ENCODE data around the gene ZFPM1.

ZFPM1 gene

DNA sequence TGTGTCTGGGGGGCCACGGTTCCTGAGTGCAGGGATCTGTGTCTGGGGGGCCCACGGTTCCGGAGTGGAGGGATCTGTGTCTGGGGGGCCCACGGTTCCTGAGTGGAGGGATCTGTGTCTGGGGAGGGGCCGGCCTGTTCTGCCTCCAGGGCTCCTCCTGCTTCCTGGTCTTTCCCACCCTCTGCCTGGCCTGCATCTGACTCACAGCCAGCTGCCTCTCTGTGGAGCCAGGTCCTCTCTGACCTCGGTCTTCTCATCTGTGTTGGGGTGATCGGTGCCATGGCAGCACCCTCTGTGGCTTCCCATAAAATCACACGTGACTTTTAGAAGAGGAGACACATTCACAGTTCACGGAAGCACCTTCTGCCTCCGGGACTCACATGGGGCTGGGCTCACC is 50.3 kb downstream of the ZFPM1 start:
- no peak for DNase-seq

DNA sequence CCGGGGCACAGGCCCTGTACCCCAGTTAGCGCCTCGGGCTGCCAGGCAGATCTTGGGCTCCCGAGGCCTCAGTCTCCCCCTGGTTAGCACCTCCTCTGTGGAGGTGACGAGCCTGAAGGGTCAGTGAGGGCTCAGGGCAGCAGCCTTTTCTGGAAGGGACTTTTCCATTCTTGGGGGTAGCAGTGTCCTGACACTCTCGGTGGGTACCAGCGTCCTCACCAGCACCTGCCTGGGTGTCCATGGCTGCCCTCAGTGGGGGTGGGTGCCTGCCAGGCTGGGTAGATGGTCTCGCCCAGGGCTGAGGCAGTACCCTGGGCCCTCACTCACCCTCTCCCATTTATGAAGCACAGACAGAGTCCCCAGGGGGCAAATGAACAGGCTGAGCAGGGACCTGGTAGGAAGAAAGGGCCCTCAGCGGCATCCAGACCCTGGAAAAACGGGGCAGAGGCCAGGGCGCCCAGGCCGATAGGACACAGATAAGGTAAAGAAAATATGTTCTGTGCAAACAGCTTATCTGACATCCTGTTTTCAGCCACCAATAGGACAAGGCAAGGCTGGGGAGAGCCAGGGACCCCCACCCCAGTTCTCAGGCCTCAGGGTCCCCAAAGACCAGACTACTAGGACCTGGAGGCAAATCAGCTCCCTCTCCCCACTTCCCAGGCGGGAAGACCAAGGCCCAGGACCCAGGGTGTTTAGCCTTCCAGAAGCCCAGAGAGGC is 50.9 kb downstream of the ZFPM1 start:
- no peak for DNase-seq

DNA sequence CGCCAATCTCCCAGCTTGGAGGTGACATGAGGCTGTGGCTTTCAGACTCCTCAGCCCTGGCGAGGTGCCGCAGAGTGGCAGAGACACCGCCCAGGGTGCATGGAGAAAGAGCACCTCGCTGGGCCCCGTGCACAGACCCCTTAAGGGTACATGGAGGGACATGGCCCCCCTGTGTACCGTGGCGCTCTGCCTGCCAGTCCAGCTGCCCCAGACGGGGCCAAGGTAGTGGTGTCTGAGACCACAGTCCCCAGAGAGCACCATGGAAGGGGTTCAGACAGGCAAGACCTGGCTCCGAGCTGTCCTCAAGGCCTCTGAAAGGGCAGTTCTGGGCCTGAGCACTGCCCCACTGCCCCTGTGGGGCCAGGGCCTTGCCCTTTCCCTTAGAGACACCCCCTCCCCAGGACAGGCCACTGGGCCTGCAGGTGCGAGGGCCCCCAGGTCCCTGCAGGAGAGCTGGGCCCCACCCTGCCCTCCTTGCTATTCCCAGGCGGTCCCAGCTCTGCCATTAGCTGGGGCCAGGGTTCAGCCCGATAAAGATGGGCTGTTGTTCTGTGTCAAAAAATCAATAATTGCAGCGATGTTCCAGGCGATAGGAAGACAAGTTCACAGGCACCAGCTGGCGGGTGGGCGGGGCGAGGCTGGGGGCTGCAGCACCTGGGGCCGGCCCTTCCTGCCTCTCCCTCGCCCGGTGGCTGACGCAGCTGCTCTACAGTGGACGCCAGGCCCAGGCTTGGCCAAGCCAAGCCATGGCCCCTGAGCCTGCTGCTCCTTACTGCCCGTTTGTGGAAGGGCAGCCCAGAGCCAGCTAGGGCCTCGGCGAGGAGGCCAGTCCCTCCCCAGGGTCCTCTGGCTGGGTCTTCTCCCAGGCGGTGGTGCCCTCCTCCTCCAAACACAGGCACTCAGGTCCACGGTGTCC is 51.7 kb downstream of the ZFPM1 start:
- DNase-seq = peak; percentile 86

DNA sequence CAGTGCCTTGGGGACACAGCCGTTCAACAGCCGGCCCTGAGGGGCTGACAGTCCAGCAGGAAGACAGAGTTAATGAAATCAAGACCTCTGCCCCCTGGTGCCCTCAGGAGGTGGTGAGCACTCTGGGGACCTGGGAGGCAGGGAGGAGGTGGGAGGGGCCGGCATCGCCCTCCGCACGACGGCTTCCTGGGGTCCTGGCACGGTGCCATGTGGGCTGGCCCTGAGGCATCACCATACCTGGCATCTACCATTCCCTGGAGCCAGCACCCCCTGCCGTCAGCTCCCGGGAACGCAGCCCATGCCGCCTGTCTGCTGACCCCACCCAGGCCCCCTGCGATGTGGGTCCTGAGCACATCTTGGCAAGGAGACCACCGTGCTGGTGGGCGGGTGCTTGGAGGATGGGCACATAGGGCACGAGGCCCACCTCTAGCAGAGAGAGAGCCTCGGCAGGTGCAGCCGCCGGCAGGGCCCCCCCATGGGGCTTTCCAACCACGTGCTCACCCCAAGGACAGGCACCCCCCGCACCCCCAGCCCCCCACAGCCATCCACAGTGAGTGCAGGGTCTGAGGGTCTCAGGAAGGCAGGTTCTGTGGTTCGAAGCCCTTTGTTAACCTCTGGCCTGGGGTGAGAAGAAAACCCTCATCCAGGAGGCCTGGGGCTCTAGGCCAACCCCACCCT is 52.5 kb downstream of the ZFPM1 start:
- peak; percentile 96 for DNase-seq

DNA sequence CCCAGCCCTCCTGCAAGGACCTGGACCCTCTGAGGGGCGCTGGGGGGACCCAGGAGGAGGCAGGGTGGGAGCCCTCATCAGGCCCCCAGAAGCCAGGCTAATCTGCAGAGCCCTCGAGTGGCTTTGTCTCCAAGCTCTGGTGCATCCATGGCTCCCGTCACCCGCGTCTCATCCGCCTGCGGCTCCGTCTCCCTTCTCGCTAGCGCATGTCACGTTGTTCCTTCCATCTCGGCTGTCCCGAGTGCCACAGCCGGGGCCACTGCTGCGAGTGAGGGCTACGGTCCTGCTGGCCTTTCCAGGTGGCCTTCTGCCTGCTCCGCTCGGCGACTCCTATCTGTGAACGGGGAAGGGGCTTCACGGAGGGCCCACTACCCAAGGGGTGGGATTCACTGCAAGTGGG is 53.6 kb downstream of the ZFPM1 start:
- DNase-seq = no peak

DNA sequence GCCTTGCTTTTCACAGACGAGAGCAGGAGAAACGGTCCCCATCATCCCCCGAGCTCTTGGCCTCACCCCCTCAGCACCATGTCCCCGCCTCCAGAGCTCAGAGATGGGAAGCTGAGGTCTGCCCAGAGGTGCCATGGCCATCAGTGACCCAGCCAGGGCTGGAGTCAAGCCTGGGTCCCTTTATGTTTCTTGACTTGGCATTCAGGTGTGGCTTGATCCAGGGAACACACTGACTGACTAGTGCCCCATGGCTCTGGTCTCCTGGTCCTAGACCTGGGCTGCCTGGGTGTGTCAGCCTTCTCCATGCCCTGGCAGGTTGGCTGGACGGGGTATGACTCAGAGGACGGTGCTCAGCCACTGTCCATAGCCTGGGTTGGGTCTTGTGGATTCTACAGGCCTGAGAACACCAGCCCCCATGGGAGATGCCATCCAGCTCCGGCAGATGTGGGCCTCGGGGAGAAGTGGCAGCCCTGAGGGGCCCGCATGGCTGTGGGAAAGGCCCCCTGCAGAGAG is 54.2 kb downstream of the ZFPM1 start:
- no peak for DNase-seq

DNA sequence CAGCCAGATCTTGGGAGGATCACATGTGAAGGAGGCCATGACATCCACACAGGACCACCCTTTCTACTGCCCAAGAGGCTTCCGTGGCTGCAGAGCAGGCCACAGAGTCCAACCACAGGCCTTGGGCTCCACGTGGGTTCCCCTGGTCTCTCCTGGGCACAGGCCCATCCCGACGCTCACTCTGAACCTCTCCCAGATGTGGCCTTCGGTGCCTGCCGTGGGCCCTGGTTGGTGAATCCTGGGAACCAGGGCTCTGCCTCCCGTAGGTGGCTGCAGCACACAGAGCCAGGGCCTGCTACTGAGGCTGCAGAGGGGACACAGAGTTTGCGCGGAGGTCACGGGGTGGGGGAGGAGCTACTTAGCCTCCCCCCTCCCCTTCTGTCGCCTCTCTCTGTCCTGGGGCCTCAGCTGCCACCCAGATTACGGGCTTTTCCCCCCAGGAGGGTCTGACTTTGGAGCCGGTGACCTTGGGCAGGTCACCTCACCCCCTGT is 55.3 kb downstream of the ZFPM1 start:
- DNase-seq = no peak

DNA sequence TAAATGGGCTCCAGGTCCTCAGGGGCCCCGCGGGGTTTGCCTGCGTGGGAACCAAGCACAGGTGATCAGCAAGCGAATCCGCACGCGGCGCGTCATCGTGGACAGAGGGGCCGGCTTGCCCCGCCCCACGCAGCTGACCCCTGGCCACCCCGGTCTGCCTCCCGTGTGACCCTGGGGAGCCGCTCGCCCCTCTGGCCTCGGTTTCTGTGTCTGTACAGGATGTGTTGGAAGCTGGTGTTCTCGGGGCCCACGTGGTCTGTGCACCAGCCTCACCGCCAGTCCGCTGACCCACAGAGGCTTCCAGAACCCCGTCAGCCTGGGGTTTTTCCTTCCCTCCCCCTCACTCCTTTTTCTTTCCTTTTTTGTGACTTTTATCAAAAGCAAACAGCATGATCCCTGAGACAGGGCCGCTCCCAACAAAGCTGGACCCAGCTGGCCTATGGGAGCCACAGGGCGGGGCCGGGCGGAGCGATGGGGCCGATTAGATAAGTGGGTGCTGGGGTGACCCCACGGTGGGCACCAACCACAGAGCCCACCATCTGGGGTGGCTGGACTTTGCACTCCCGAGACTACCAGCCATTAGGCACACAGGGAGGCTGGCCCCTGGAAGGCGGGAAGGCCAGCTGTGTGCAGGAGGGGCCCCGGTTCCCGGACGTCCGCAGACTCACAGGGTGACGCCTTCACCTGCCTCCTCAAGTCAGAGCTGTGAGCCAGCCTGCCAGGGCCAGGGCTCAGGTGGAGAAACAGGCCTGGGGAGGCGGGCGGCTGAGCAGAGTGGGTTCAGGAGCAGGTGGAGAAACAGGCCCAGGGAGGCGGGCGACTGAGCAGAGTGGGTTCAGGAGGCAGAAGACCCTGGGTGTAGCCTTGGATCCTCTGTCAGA is 56.0 kb downstream of the ZFPM1 start:
- DNase-seq = no peak

DNA sequence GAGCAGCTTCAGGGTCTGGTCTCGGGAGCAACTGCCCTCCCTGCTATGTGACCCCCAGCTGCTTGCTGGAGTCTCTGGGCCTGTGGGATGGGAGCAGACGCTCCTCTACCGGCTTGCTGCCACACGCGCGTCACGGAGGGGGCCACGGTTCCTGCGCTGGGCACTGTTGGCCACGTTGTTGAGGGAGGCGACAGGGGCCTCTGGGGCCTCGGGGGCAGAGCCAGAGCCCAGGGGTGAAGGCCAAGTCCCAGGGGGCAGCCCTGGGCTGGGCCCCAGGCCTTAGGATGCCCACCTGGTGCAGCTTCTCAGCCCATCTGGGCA is 56.6 kb downstream of the ZFPM1 start:
- DNase-seq = no peak

DNA sequence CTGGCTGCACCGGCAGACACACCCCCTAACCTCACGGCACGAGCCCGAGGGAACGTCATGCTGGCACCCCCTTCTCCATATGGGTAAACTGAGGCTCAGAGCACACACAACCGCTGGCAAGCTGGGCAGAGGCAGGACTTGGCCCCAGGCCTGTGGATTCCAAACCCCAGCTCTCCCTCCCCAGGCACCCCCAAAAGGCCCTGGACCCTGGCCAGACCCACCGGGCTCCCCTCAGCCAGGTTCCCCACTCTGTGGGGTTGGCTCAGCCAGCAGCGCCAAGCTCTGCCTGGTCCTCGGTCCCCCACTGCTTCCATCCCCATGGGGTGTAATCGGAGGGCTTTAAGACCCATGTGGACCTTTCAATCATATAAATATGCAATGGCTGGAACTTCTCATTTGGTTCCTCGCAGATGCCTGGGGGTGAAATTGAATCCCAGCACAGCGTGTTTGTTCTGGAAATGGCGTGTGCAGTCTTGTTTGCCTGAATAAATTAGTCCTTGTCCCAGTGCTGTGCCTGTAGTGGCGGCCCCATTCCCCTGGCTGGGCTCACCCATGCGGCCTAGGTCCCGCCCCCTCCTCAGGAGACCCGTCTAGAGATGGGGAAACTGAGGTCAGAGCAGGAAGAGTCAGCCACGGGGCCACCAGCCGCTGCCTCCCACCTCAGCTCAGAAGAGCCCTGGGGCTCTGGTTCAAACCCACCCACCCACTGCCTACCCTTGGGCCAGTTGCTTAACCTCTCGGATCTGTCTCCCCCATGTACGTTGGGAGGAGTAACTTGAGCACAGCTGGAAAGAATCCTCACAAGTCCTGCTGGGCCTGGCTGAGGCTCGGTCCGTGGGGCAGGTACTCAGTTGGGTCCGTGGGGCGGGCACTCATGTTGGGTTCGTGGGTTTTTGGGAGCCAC is 57.3 kb downstream of the ZFPM1 start:
- DNase-seq = peak; percentile 86

DNA sequence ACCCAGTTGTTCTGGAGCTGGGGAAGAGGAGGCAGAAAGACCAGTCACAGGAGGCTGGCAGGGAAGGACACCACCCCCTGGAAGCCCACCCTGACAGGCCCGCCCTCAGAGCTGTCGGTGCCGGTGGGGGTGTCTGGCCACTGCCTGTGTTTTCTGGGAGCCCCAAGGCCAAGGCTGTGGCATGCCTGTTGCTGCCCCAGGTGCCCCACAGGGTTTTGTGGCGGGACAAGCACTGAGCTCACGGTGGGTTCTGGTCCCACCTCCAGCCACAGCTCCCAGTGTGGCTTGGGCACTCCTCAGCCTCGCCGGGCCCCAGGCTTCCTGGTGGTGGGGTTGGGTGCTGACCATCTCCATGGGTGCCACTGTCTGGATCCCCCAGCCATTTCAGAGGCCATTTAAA is 58.0 kb downstream of the ZFPM1 start:
- no peak for DNase-seq

DNA sequence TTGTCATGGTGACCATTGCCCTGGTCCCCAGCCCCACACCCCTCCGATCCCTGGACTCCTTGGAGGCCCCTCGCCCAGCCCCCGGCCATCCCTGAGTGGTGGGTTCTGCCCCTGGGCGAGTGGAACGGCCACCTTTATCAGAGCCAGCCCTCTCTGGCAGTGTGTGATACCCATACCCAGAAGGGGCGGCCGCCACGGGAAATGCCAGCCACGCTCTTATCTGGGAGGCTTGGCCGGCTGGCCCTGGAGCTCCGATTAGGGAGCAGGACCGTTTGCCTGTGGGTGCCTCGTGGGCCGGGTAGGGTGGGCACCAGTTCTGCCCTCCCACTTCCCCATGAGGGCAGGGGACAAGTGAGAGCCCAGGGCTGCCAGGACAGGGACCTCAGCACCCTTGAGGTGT is 58.8 kb downstream of the ZFPM1 start:
- DNase-seq = no peak

DNA sequence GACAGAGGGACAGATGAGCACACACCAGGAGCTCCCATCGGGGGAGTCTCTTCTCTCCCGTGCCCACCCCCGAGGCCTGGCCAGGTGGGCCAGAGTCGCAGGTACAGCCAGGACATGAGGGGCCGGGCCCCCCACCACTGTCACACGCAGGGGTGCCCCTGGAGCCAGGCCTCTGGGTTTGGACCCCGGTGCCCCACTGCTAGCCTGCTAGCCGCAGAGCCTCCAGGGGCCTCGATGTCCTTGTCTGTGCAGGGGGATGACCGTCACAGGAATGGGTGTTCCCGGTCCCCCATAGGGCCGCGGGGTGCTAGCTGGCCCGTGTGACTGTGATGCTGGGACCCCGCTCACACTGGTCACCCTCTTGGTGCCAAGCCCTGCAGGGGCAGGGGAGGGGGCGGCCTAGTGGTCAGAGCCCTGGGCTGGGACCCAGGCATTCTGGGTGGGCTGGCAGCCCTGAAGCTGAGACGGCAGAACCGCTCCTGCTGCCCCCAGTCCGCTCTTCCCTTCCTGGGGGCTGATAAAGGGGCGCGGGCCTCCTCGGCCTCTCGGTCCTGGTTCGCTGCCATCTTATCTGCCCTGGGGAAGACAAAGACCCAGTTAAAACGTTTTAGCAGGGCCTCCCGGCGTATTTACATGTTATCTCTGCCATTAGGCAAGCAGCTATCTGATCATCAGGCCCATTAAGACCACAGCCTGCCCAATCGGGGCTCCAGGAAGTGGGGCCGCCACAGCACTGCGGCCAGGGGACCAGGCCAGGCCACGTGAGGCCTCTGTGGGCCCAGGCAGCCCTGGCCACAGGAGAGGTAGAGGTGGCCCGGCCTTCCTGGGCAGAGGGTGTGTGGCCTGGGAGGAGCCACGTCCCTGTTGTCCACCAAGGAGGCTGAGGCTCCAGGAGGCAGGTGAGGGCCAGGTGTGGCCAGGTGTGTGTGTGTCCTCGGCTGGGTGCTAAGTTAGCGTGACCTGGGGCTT is 59.9 kb downstream of the ZFPM1 start:
- no peak for DNase-seq

DNA sequence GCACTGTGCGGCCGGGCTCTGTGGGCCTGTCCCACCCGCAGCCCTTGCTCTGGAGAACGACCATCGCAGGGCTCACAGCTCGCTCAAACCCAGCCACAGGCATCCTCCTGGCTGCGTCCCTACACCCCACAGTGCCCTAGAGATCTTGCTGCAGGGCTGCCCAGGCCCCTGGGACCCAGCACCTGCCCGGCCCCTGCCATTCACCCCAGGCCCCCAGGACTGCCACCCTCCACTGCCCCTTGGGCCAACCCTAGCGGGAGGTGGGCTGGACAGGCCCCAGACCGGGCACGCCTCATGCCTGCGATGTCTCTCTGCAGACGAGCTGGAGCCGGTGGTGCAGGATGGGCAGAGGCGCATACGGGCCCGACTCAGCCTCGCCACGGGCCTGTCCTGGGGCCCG is 61.0 kb downstream of the ZFPM1 start:
- DNase-seq = no peak

DNA sequence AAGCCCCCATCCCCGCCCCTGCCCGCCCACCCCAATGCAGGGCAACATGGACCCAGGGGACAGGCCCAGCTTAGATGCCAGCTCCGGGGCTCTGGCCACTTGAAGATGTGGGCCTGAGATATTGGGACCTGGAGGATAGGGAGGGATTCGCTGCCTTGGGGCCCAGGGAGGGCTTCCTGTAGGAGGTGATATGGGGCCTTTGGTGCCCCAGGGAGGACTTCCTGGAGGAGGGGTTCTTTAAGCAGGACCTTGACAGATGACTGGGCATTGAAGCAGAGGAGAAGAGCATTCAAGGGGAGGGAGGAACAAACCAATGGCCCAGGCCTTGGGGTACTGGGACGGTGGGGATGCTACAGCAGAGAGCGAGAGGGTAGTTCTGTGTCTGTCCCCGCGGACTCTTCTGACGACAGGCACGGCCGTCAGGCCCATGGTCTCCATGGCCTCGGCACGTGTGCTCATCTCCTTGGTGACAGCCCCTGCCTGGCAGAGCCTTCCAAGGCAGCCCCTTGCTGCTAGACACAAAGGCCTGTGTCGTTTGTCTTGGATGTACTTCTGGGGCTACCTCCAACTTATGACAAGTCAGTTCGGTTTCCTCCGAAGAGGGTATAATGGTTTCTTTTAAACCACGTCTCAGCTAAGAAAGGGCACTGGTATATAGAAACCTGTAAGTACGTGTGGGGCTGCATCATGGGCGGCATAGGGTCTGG is 61.6 kb downstream of the ZFPM1 start:
- DNase-seq = no peak

DNA sequence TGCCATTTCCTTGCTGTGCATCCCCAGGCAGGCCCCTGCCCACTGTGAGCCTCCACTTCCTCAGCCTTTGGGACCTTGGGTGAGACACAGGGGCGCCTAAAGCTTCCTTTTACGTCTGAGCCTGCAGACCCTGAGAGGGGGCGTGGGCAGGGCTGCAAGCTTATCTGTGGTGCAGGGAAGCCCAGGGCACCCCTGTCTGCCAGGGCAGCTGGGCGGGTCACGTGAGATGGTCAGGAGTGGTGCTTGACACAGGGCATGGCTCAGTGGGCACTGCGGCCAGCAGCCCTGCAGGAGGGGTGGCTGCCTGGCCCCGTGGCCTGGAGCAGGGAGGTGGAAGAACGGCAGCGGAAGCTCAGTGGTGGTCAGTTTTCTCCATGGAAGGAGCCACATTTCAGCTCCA is 62.3 kb downstream of the ZFPM1 start:
- DNase-seq = no peak

DNA sequence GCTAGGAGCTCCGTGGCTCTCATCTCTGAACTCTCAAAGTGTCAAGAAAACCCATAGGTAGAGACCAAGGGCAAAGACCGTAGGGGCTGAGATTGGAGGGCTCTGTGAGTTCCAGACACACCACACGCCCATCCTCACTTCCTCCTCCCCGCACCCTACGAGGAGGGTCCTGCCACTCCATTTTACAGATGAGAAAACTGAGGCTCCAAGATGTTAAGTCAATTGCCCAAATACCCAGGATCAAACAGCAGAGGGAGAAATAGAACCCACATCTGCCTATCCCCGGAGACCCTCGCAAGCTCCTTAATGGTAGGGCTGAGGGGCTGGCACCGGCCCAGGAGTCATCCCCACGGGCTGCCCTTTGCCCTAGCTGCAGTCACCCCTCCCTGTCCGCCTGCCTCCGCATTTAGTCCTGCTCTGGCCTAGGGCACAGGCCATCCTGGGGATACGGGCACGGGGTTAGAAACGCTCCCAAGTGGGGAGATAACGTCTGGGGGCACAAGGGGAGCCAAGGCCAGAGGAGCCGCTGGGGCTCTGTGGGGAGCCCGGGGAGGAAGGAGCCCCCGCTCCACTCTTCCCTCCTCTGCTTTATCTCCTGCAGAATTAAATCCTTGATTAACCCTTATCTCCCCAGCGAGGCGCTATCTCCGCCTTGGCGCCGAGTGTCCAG is 63.0 kb downstream of the ZFPM1 start:
- DNase-seq = no peak

DNA sequence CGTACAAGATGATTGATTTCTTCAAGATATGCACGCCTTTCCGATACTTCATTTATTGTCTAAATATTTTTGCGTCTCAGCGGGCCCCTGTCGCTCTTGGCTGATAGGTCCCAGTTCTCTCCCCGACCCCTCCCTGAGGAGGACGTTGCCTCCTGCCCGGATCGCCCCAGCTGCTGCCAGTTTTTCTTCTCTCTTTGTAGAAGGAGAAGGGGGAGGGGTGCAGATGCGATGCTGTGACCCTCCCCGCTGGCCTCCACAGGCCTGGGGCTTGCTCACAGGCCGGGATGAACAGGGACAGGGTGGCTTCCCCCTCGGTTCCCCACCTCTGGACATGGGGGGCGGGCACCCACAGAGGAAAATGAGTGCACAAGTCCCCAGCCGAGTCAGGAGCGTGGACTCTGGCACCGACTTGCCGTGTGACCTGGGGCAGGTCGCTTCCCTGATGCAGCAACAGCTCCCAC is 63.6 kb downstream of the ZFPM1 start:
- DNase-seq = no peak
